22Rv1 (cell line): ENCODE data around the gene TCEA3.

Source experiments
- ZFX ChIP-seq: fragments of 450-650 bp; IDR thresholded peaks from 2 replicates; pipeline ENCODE4 v1.6.1; 2017; ENCODE audit warnings: antibody characterized with exemption, borderline replicate concordance
- TF ChIP-seq, protein P1 (sequence below): fragments of 450-650 bp; IDR thresholded peaks from 2 replicates; pipeline ENCODE4 v1.5.1; 2017; ENCODE audit warnings: mild to moderate bottlenecking

DNA sequence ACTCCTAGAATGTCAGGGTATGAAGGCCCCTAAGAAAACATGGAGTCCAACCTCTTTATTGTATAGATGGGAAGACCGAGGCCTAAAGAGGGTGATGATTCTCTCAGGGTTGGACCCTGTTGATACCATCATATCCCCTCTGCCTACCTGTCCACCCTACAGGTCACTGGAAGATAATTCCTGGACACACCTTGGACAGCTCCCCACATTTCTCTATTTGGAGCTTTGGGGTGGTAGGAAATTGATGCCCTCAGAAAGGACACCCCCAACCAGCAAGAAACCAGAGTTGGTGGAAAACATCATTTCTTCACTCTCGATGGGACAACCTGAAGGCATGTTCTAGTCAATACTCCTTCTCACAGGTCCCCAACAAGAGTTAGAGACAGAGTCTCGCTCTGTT is 3.0 kb upstream of the TCEA3 start:
- TF ChIP-seq, protein P1, sequence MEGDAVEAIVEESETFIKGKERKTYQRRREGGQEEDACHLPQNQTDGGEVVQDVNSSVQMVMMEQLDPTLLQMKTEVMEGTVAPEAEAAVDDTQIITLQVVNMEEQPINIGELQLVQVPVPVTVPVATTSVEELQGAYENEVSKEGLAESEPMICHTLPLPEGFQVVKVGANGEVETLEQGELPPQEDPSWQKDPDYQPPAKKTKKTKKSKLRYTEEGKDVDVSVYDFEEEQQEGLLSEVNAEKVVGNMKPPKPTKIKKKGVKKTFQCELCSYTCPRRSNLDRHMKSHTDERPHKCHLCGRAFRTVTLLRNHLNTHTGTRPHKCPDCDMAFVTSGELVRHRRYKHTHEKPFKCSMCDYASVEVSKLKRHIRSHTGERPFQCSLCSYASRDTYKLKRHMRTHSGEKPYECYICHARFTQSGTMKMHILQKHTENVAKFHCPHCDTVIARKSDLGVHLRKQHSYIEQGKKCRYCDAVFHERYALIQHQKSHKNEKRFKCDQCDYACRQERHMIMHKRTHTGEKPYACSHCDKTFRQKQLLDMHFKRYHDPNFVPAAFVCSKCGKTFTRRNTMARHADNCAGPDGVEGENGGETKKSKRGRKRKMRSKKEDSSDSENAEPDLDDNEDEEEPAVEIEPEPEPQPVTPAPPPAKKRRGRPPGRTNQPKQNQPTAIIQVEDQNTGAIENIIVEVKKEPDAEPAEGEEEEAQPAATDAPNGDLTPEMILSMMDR: no peak
- TF ChIP-seq ZFX: no peak
